Kasumi-1 (cell line): Measurements from ENCODE around the gene NFATC2.

Experiments
- DNase-seq, 2 experiments: peaks; one replicate each; lab custom pipeline; 2025; lab: John Stamatoyannopoulos, UW

Gene NFATC2

GRCh38 chr20:51374961-51375360 lies 167.6 kb downstream of the NFATC2 start:
- DNase-seq, result no peak

GRCh38 chr20:51374456-51374830 lies 168.1 kb downstream of the NFATC2 start:
- no peak for DNase-seq

GRCh38 chr20:51373713-51374455 lies 168.6 kb downstream of the NFATC2 start:
- DNase-seq, result no peak

GRCh38 chr20:51372966-51373365 lies 169.6 kb downstream of the NFATC2 start:
- DNase-seq, result no peak

GRCh38 chr20:51372176-51372803 lies 170.2 kb downstream of the NFATC2 start:
- peak; percentile 54 to 59 for DNase-seq

- no peak for DNase-seq
These were observed 170.8 kb downstream of the NFATC2 start for GRCh38 chr20:51371720-51372119.

GRCh38 chr20:51369503-51369902 lies 173.0 kb downstream of the NFATC2 start:
- no peak for DNase-seq

- no peak for DNase-seq
These were observed 173.9 kb downstream of the NFATC2 start for GRCh38 chr20:51368461-51369211.

GRCh38 chr20:51366155-51366886 lies 176.2 kb downstream of the NFATC2 start:
- no peak for DNase-seq

- DNase-seq, result no peak
These were observed 176.8 kb downstream of the NFATC2 start for GRCh38 chr20:51365670-51366069.

- DNase-seq, result no peak
These were observed 178.7 kb downstream of the NFATC2 start for GRCh38 chr20:51363813-51364212.

- no peak for DNase-seq
These were observed 179.1 kb downstream of the NFATC2 start for GRCh38 chr20:51363378-51363777.

- no peak for DNase-seq
These were observed 180.3 kb downstream of the NFATC2 start for GRCh38 chr20:51362254-51362653.

- no peak for DNase-seq
These were observed 181.3 kb downstream of the NFATC2 start for GRCh38 chr20:51361258-51361657.

- no peak for DNase-seq
These were observed 181.9 kb downstream of the NFATC2 start for GRCh38 chr20:51360451-51361201.

GRCh38 chr20:51359947-51360346 lies 182.6 kb downstream of the NFATC2 start:
- DNase-seq, result no peak

GRCh38 chr20:51359401-51359800 lies 183.1 kb downstream of the NFATC2 start:
- no peak for DNase-seq

GRCh38 chr20:51358032-51358724 lies 184.3 kb downstream of the NFATC2 start:
- DNase-seq, result no peak

- DNase-seq, result no peak
These were observed 185.0 kb downstream of the NFATC2 start for GRCh38 chr20:51357543-51357942.

- no peak for DNase-seq
These were observed 185.6 kb downstream of the NFATC2 start for GRCh38 chr20:51356871-51357270.

- no peak for DNase-seq
These were observed 187.7 kb downstream of the NFATC2 start for GRCh38 chr20:51354769-51355319.
